ENCODE data around the gene LLPH.

The LLPH gene

GRCh38 chr12:66141299-66141698, 10.7 kb upstream of the LLPH start:
- no peak for DNase-seq

GRCh38 chr12:66140731-66141130, 10.2 kb upstream of the LLPH start:
- no peak for DNase-seq

- DNase-seq = no peak
Measured at GRCh38 chr12:66139328-66139727, 8.8 kb upstream of the LLPH start.

GRCh38 chr12:66137937-66138336, 7.4 kb upstream of the LLPH start:
- DNase-seq = no peak

- no peak for DNase-seq
Measured at GRCh38 chr12:66132408-66132807, 1.9 kb upstream of the LLPH start.

GRCh38 chr12:66131067-66131688, 628 bp upstream of the LLPH start:
- DNase-seq = no peak

- no peak for DNase-seq
Measured at GRCh38 chr12:66129934-66130266, 650 bp downstream of the LLPH start.

- DNase-seq = no peak
Measured at GRCh38 chr12:66127650-66128049, 2.9 kb downstream of the LLPH start.

GRCh38 chr12:66120477-66120876, 10.1 kb downstream of the LLPH start:
- DNase-seq = no peak

- no peak for DNase-seq
Measured at GRCh38 chr12:66119870-66120241, 10.7 kb downstream of the LLPH start.

GRCh38 chr12:66119229-66119869, 11.2 kb downstream of the LLPH start:
- DNase-seq = no peak

GRCh38 chr12:66118240-66118891, 12.2 kb downstream of the LLPH start:
- no peak for DNase-seq

- DNase-seq = no peak
Measured at GRCh38 chr12:66117242-66117641, 13.3 kb downstream of the LLPH start.

- DNase-seq = no peak
Measured at GRCh38 chr12:66115071-66115600, 15.4 kb downstream of the LLPH start.

GRCh38 chr12:66113471-66113870, 17.1 kb downstream of the LLPH start:
- DNase-seq = no peak

- DNase-seq = no peak
Measured at GRCh38 chr12:66111605-66112004, 18.9 kb downstream of the LLPH start.

- no peak for DNase-seq
Measured at GRCh38 chr12:66109056-66109455, 21.5 kb downstream of the LLPH start.

GRCh38 chr12:66108386-66108785, 22.2 kb downstream of the LLPH start:
- DNase-seq = no peak

- DNase-seq = peak; percentile 83
Measured at GRCh38 chr12:66107451-66107915, 23.1 kb downstream of the LLPH start.

GRCh38 chr12:66103016-66103913, 27.3 kb downstream of the LLPH start:
- DNase-seq = no peak

GRCh38 chr12:66092559-66093269, 37.8 kb downstream of the LLPH start:
- DNase-seq = no peak

GRCh38 chr12:66090157-66090556, 40.4 kb downstream of the LLPH start:
- DNase-seq = no peak

Data from KG1 (cell line).